Breast epithelium (tissue), 4 donors: ENCODE data around the gene CCDC85C. TPM values are rescaled to one million over a fixed set of nuclear protein-coding genes. Genes with fewer than 3 reads are reported as not detected.
A peak's percentile ranks its signal among the peaks of the same experiment; 100 is the strongest.

Source experiments
- DNase-seq, 2 donors: peaks; one replicate each; pipeline ENCODE4 v3.0.0-alpha.2; 2019; ENCODE audit warnings: low spot score in 2 of 2
- H3K27ac ChIP-seq, 2 donors: fragments of 200-600 bp; sonication (generic) in 1 of 2; one replicate each; pipeline ENCODE4 v1.5.1; 2016 to 2019; ENCODE audit warnings: mild to moderate bottlenecking in 1 of 2
- H3K27me3 ChIP-seq, 2 donors: fragments of 200-600 bp; sonication (generic) in 1 of 2; one replicate each; pipeline versions ENCODE4 v1.5.1 to v1.6.0; 2017 to 2019; ENCODE audit warnings: control low read depth in 1 of 2, mild to moderate bottlenecking in 1 of 2
- H3K36me3 ChIP-seq: fragments of 200-600 bp; one replicate; pipeline ENCODE4 v1.5.1; 2019
- H3K4me1 ChIP-seq, 2 donors: fragments of 200-600 bp; sonication (generic); one replicate each; pipeline ENCODE4 v1.5.1; 2016 to 2019; ENCODE audit warnings: control low read depth in 1 of 2
- H3K4me3 ChIP-seq, 3 donors: fragments of 200-600 bp; sonication (generic); 1 replicate in 2 of 3; 2 replicates in 1 of 3; pipeline ENCODE4 v1.5.1; 2016 to 2019; ENCODE audit warnings: mild to moderate bottlenecking in 3 of 3, moderate library complexity in 2 of 3
- H3K9me3 ChIP-seq, 2 donors: fragments of 200-600 bp; sonication (generic) in 1 of 2; one replicate each; pipeline ENCODE4 v1.5.1; 2016 to 2019; ENCODE audit warnings: control low read depth in 1 of 2
- POLR2A ChIP-seq: fragments of 450-650 bp; IDR thresholded peaks from one replicate; pipeline ENCODE4 v1.6.1; 2016; ENCODE audit warnings: antibody characterized with exemption, mild to moderate bottlenecking, moderate library complexity
- POLR2AphosphoS5 ChIP-seq, 3 donors: sonication (generic); formaldehyde crosslinking; IDR thresholded peaks; one replicate each; pipeline ENCODE4 v1.6.1; 2017; ENCODE audit warnings: antibody characterized with exemption in 3 of 3
- intact Hi-C: fragments of 100-400 bp; cut with DNase I; formaldehyde crosslinking; loops from one replicate; pipeline ENCODE4 v1.15.1; 2023; ENCODE audit warnings: low total_unique reads
- total RNA-seq, 3 donors: library from RNA; depleted of rRNA; stranded (reverse); fragments of >200 nt; gene quantifications; one replicate each; pipeline ENCODE4 v1.1.0, GENCODE V29; 2016
- TF ChIP-seq, protein P1 (sequence below), 3 donors: fragments of 450-650 bp; IDR thresholded peaks; one replicate each; pipeline ENCODE4 v1.5.1; 2016 to 2017; ENCODE audit warnings: antibody characterized with exemption in 3 of 3, mild to moderate bottlenecking in 3 of 3, moderate library complexity in 3 of 3

The CCDC85C gene
- total RNA-seq, 3 donors from 2014 or later: 1.3 to 8.3 (median 4.3) TPM

DNA sequence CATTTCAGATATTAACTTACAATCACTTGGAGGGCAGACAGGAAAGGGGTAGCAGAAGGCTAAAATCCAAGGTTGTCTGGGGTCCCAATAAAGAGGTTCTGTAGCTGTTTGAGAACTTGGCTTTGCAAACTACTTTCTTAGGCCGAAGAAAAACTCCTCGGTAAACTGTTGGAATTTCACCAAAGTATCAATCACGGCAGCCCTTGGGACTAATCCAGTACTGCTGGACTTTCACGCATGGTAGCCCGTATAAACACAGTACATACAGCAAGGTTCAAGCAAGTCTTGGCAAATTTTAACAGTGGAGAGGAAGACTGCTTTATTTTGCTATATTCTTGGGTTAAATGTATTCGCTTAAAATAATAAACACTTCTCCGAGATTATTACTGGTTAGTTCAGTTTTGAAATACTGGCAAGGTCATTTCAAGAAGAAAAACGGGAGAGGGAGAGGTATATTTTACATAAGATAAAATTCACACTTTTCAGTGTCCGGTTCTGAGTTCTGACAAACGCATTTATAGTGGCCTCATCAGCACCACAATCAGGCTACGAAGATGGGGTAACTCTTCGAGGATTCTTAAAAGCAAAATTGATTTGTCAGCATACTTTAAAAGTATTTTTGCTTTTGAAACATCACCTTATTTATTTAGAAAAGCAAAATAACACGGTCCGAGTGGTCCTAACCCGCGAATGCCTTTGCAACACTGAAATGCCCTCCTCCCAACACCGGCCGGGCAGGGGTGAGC, 124.7 kb downstream of the CCDC85C start:
- H3K27ac ChIP-seq: peak overlapping the region; percentile 96 to 97
- H3K36me3 ChIP-seq: no peaks in the 10 kb centered on the region
- TF ChIP-seq POLR2AphosphoS5 (IDR thresholded peaks at IDR 0.05) (no peak), POLR2A (no peak)
- TF ChIP-seq, protein P1, sequence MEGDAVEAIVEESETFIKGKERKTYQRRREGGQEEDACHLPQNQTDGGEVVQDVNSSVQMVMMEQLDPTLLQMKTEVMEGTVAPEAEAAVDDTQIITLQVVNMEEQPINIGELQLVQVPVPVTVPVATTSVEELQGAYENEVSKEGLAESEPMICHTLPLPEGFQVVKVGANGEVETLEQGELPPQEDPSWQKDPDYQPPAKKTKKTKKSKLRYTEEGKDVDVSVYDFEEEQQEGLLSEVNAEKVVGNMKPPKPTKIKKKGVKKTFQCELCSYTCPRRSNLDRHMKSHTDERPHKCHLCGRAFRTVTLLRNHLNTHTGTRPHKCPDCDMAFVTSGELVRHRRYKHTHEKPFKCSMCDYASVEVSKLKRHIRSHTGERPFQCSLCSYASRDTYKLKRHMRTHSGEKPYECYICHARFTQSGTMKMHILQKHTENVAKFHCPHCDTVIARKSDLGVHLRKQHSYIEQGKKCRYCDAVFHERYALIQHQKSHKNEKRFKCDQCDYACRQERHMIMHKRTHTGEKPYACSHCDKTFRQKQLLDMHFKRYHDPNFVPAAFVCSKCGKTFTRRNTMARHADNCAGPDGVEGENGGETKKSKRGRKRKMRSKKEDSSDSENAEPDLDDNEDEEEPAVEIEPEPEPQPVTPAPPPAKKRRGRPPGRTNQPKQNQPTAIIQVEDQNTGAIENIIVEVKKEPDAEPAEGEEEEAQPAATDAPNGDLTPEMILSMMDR (IDR thresholded peaks at IDR 0.05): no peak
- H3K9me3 ChIP-seq: no peaks in the 10 kb centered on the region
- DNase-seq: no peak
- peaks cover 5 to 29% of the 10 kb centered on the region in 2 donors for H3K4me1 ChIP-seq
- no peaks in the 10 kb centered on the region for H3K27me3 ChIP-seq
- H3K4me3 ChIP-seq: peak overlapping the region; percentile 69 to 96 (median 83)
- intact Hi-C loops: no loop called here

DNA sequence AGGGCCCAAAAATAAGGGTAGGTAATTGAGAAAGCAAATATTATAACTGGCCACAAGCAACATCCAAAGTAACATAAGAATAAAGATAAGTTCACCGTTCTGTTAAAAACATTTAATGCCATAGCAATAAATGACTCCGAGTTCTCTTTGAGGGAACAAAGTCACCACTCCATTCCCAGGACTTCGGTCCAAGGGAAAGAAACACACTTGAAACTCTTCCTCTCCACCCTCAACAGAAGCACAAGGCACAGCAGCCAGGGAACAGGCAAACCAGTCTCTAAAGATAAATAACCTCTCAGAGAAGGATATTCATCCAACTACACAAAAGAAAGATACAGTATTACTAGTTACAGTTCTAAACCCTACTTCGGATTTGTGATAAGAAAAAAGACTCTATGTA, 125.9 kb downstream of the CCDC85C start:
- H3K4me1 ChIP-seq: peaks cover 5 to 18% of the 10 kb centered on the region in 2 donors
- no peaks in the 10 kb centered on the region for H3K9me3 ChIP-seq
- DNase-seq: no peak
- intact Hi-C loops: no loop called here
- H3K27me3 ChIP-seq: no peaks in the 10 kb centered on the region
- no peak for TF ChIP-seq POLR2A
- TF ChIP-seq, protein P1 (IDR thresholded peaks at IDR 0.05): no peak
- TF ChIP-seq POLR2AphosphoS5 (IDR thresholded peaks at IDR 0.05): no peak
- H3K4me3 ChIP-seq: no peak overlapping the region
- no peak overlapping the region for H3K27ac ChIP-seq
- H3K36me3 ChIP-seq: no peaks in the 10 kb centered on the region

DNA sequence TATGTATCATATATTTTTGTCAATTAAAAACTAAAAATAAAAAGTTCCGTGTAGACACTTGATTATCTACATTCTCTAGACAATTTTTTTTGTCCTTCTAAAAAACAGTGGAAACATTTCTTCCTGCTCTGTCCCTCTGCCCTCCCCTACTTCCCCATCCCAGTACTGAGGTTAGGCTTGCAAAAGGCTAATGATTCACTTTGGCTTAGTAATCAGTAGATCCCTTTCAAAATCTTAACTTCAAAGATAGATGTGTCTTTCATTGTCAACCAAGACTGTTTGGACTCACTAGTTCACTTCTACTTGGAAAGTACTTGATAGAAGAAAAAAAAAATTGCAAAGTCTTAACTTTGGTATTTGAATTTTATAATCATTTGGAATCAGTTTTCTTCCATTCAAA, 127.1 kb downstream of the CCDC85C start:
- H3K4me1 ChIP-seq: peaks cover 0 to 6% of the 10 kb centered on the region in 2 donors
- H3K4me3 ChIP-seq: no peak overlapping the region
- no peak overlapping the region for H3K27ac ChIP-seq
- H3K9me3 ChIP-seq: no peaks in the 10 kb centered on the region
- TF ChIP-seq, protein P1 (IDR thresholded peaks at IDR 0.05): no peak
- TF ChIP-seq POLR2AphosphoS5 (IDR thresholded peaks at IDR 0.05) (no peak), POLR2A (no peak)
- no peaks in the 10 kb centered on the region for H3K36me3 ChIP-seq
- no peaks in the 10 kb centered on the region for H3K27me3 ChIP-seq
- no peak for DNase-seq
- intact Hi-C loops: no loop called here

DNA sequence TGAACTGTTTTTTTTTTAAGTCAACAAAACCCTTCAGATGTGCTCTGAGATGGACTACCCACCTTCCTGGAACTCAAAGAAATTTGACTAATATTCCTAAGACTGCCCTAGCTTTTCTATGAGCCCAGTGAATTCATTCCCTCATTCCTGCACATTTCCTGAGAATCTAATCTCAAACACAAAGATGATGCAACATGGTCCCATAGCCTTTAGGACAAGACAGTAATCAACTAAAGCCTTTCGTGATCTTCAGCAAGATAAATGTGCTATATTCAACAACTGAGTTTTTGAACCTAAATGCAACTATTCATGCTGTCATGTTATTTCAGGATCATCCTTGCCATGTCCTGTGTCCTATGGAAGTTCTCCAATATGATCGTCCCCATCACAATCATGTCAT, 128.3 kb downstream of the CCDC85C start:
- H3K27ac ChIP-seq: no peak overlapping the region
- no peak overlapping the region for H3K4me3 ChIP-seq
- intact Hi-C loops: no loop called here

DNA sequence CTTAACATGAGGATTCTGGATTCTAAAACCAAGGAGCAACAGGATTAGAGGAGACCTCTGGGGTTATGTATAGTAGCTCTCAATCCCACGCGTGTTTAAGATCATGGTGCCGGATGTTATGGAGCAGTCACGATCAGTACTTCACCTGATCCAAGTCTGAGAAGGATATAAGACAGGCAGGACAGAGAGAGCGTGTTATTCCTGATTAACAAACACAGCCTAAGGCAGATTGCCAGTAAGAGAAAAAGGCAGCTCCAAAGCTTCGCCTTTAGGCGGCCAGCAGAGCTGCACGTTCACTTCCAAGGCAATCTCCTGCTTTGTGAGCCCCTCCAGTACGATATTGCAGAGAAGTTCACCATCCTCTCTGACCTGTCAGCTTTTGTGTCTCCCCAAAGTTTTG, 128.8 kb downstream of the CCDC85C start:
- no peaks in the 10 kb centered on the region for H3K36me3 ChIP-seq
- no peaks in the 10 kb centered on the region for H3K27me3 ChIP-seq
- H3K4me3 ChIP-seq: no peak overlapping the region
- H3K9me3 ChIP-seq: no peaks in the 10 kb centered on the region
- intact Hi-C loops: no loop called here
- peaks cover 0 to 6% of the 10 kb centered on the region in 2 donors for H3K4me1 ChIP-seq
- TF ChIP-seq, protein P1 (IDR thresholded peaks at IDR 0.05): no peak
- TF ChIP-seq POLR2A: no peak
- no peak for TF ChIP-seq POLR2AphosphoS5 (IDR thresholded peaks at IDR 0.05)
- no peak for DNase-seq
- no peak overlapping the region for H3K27ac ChIP-seq

More for the DNA sequence above, 128.3 kb downstream of the CCDC85C start:
- Histone ChIP-seq H3K27me3 (no peaks in the 10 kb centered on the region), H3K4me1 (peaks cover 0 to 6% of the 10 kb centered on the region in 2 donors), H3K36me3 (no peaks in the 10 kb centered on the region), H3K9me3 (no peaks in the 10 kb centered on the region)
- TF ChIP-seq POLR2A: no peak
- TF ChIP-seq POLR2AphosphoS5 (IDR thresholded peaks at IDR 0.05): no peak
- TF ChIP-seq, protein P1 (IDR thresholded peaks at IDR 0.05): no peak
- no peak for DNase-seq
